ENCODE data around the gene CCNB2. TPM values are rescaled to one million over a fixed set of nuclear protein-coding genes. Genes with fewer than 3 reads are reported as not detected.
"Not testable (repeated sequence)": the region's sequence is repeated elsewhere in the genome, so short reads cannot be mapped to it uniquely, and the experiment has no call there.

Gene CCNB2
- polyA plus RNA-seq, 1 donor (not counting 4 experiments of a cell fraction or from before 2014, with no cell fraction given), result 36.9 TPM

- Histone ChIP-seq H3K36me3 (ENCODE audit: control insufficient read depth in 2 of 2, extremely low read depth in 1 of 2, insufficient read depth in 2 of 2, low read length in 2 of 2) (peaks cover 22 to 36% of the 10 kb centered on the region in 2 experiments), H2AFZ (ENCODE audit: control insufficient read depth, low read length) (no peak overlapping the region), H3K9me1 (ENCODE audit: control insufficient read depth, extremely low read depth, insufficient read depth, low read length) (peaks cover 2% of the 10 kb centered on the region), H3K4me2 (ENCODE audit: control insufficient read depth, extremely low read depth, insufficient read depth, low read depth, low read length) (no peak overlapping the region), H3K4me3 (ENCODE audit: control insufficient read depth in 2 of 3, extremely low read depth in 1 of 3, insufficient read depth in 2 of 3, low read depth in 1 of 3, low read length in 3 of 3) (no peak overlapping the region), H3K27me3 (ENCODE audit: control insufficient read depth, extremely low read depth, insufficient read depth, low read length) (no peaks in the 10 kb centered on the region), H3K4me1 (ENCODE audit: control insufficient read depth, extremely low read depth, insufficient read depth, low read length) (peaks cover 12% of the 10 kb centered on the region), H4K20me1 (ENCODE audit: control insufficient read depth, extremely low read depth, insufficient read depth, low read length) (no peaks in the 10 kb centered on the region), H3K9ac (ENCODE audit: control insufficient read depth, extremely low read depth, insufficient read depth, low read length) (no peak overlapping the region), H3K9me3 (ENCODE audit: control insufficient read depth, low read depth, low read length) (no peaks in the 10 kb centered on the region), H3K27ac (ENCODE audit: control insufficient read depth, insufficient read depth, low read length) (no peak overlapping the region), H3K79me2 (ENCODE audit: control insufficient read depth, insufficient read depth, low read length) (no peaks in the 10 kb centered on the region)
- no peak for DNase-seq (ENCODE audit: low read depth, low spot score)
- dilution Hi-C loops (cut with MboI; ENCODE audit: extremely low pct_ligation_motif_present, low sequenced_read_pairs), result no loop called here
- FAIRE-seq, result no peak
- TF ChIP-seq CTCF (optimal IDR thresholded peaks at IDR 0.05 in 1 of 3, IDR thresholded peaks at IDR 0.05 in 1 of 3, conservative IDR thresholded peaks at IDR 0.05 in 1 of 3; ENCODE audit: extremely low read depth in 1 of 3, insufficient read depth in 2 of 3, low read length in 3 of 3) (no peak), EZH2 (IDR thresholded peaks at IDR 0.05; ENCODE audit: low read length) (no peak)
Measured at GRCh38 chr15:59143281-59143680, 38.3 kb downstream of the CCNB2 start.

DNA sequence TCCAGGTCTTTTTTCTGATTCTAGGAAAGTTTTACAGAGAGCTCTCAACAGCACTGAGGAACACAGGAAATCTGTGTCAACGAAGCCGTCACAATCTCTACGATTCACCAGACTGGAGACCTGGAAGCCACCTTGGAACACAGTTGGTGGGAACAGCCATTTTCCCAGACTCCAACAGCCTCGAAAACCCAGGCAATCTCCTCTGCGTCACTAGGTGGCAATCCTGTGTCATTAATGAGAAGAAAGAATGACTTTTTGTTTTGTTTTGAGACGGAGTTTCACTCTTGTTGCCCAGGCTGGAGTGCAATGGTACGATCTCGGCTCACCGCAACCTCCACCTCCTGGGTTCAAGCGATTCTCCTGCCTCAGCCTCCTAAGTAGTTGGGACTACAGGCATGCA lies 39.6 kb downstream of the CCNB2 start:
- H3K27ac ChIP-seq (ENCODE audit: control insufficient read depth, insufficient read depth, low read length); dilution Hi-C loops (cut with MboI; ENCODE audit: extremely low pct_ligation_motif_present, low sequenced_read_pairs); H2AFZ ChIP-seq (ENCODE audit: control insufficient read depth, low read length); H3K4me2 ChIP-seq (ENCODE audit: control insufficient read depth, extremely low read depth, insufficient read depth, low read depth, low read length); H4K20me1 ChIP-seq (ENCODE audit: control insufficient read depth, extremely low read depth, insufficient read depth, low read length); H3K9me1 ChIP-seq (ENCODE audit: control insufficient read depth, extremely low read depth, insufficient read depth, low read length); H3K9me3 ChIP-seq (ENCODE audit: control insufficient read depth, low read depth, low read length); H3K4me3 ChIP-seq (ENCODE audit: control insufficient read depth in 2 of 3, extremely low read depth in 1 of 3, insufficient read depth in 2 of 3, low read depth in 1 of 3, low read length in 3 of 3); H3K27me3 ChIP-seq (ENCODE audit: control insufficient read depth, extremely low read depth, insufficient read depth, low read length); H3K79me2 ChIP-seq (ENCODE audit: control insufficient read depth, insufficient read depth, low read length); FAIRE-seq; H3K9ac ChIP-seq (ENCODE audit: control insufficient read depth, extremely low read depth, insufficient read depth, low read length); DNase-seq (ENCODE audit: low read depth, low spot score): not testable (repeated sequence)
- peak in 1 of 3 experiments; percentile 8 for TF ChIP-seq CTCF (optimal IDR thresholded peaks at IDR 0.05 in 1 of 3, IDR thresholded peaks at IDR 0.05 in 1 of 3, conservative IDR thresholded peaks at IDR 0.05 in 1 of 3; ENCODE audit: extremely low read depth in 1 of 3, insufficient read depth in 2 of 3, low read length in 3 of 3)
- peaks cover 12% of the 10 kb centered on the region for H3K4me1 ChIP-seq (ENCODE audit: control insufficient read depth, extremely low read depth, insufficient read depth, low read length)
- peaks cover 24 to 42% of the 10 kb centered on the region in 2 experiments for H3K36me3 ChIP-seq (ENCODE audit: control insufficient read depth in 2 of 2, extremely low read depth in 1 of 2, insufficient read depth in 2 of 2, low read length in 2 of 2)

Data from keratinocyte (primary cell).